ENCODE results near the gene GORASP1.

GRCh38 chr3:39124876-39125840 is 17.7 kb upstream of the GORASP1 start:
- TF ChIP-seq CTCF (IDR thresholded peaks at IDR 0.05) (peak in 3 of 4 experiments; percentile 8 to 63 (median 45)), POLR2AphosphoS5 (IDR thresholded peaks at IDR 0.05) (no peak), POLR2A (IDR thresholded peaks at IDR 0.05) (no peak)
